ENCODE data around the gene MEG3.

DNA sequence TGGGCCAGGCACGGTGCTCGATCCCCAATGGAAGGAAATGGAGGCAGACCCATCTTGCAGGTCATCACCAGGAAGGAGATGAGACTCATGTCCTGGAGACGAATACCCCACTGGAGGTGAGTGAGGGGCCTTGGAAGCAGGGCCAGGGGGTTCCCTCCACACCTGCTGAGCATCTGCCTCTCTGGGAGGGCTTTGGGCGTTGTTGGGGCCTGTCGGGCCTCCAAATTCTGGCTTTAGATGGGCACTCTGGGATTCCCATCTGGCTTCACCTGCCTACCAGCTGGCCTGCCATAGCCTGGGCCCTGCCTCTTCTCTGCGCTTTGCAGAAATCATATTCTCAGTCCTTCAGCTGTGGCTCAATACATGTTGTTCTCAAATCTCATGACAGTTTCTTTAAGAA lies 63.7 kb downstream of the MEG3 start:
- TF ChIP-seq, protein P1, sequence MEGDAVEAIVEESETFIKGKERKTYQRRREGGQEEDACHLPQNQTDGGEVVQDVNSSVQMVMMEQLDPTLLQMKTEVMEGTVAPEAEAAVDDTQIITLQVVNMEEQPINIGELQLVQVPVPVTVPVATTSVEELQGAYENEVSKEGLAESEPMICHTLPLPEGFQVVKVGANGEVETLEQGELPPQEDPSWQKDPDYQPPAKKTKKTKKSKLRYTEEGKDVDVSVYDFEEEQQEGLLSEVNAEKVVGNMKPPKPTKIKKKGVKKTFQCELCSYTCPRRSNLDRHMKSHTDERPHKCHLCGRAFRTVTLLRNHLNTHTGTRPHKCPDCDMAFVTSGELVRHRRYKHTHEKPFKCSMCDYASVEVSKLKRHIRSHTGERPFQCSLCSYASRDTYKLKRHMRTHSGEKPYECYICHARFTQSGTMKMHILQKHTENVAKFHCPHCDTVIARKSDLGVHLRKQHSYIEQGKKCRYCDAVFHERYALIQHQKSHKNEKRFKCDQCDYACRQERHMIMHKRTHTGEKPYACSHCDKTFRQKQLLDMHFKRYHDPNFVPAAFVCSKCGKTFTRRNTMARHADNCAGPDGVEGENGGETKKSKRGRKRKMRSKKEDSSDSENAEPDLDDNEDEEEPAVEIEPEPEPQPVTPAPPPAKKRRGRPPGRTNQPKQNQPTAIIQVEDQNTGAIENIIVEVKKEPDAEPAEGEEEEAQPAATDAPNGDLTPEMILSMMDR (IDR thresholded peaks at IDR 0.05): no peak
- no peak for TF ChIP-seq POLR2A (IDR thresholded peaks at IDR 0.05)

Data from thyroid gland (tissue), 4 donors.